Left ventricle myocardium inferior (tissue), 1 donor: ENCODE data around the gene CXCR4. TPM values are rescaled to one million over a fixed set of nuclear protein-coding genes. Genes with fewer than 3 reads are reported as not detected.

Experiments
- DNase-seq: peaks from one replicate; pipeline ENCODE4 v3.0.0-alpha.2; 2020
- H3K27ac ChIP-seq: fragments of 200-600 bp; replicated peaks from 2 replicates; pipeline ENCODE4 v1.8.0; 2021
- H3K27me3 ChIP-seq: fragments of 200-600 bp; 2 replicates; pipeline ENCODE4 v1.8.0; 2021; ENCODE audit warnings: low read depth
- H3K36me3 ChIP-seq: fragments of 200-600 bp; 2 replicates; pipeline ENCODE4 v1.8.0; 2021
- H3K4me1 ChIP-seq: fragments of 200-600 bp; 2 replicates; pipeline ENCODE4 v1.8.0; 2021
- H3K4me3 ChIP-seq: fragments of 200-600 bp; 2 replicates; pipeline ENCODE4 v1.8.0; 2021; ENCODE audit warnings: mild to moderate bottlenecking, moderate library complexity
- H3K9me3 ChIP-seq: fragments of 200-600 bp; replicated peaks from 2 replicates; pipeline ENCODE4 v1.8.0; 2021
- CTCF ChIP-seq: fragments of 200-600 bp; IDR thresholded peaks from 2 replicates; pipeline ENCODE4 v1.8.0; 2021; ENCODE audit warnings: antibody characterized with exemption, mild to moderate bottlenecking, borderline replicate concordance
- intact Hi-C: fragments of 100-400 bp; cut with micrococcal nuclease; formaldehyde crosslinking; loops from one replicate; pipeline ENCODE4 v1.11.0; 2022
- total RNA-seq: library from RNA; stranded (reverse); fragmentation: NEBNext Ultra II Directional; extraction: Animal tissue kit (Norgen Biotek cat#: 25700); gene quantifications from one replicate; pipeline ENCODE4 v1.2.1, GENCODE V29; 2021
- donor health status: DM: no; HTN: yes; CAD: no; lungs with severe emphysema.

The CXCR4 gene
- total RNA-seq, 1 donor from 2014 or later, result 3.2 TPM

GRCh38 chr2:136139631-136140030 lies 21.7 kb upstream of the CXCR4 start:
- no peak overlapping the region for H3K27ac ChIP-seq
- H3K4me3 ChIP-seq, result no peak overlapping the region
- no peak for DNase-seq
- H3K4me1 ChIP-seq, result peaks cover 6% of the 10 kb centered on the region
- H3K27me3 ChIP-seq, result peaks cover 18% of the 10 kb centered on the region
- H3K36me3 ChIP-seq, result no peaks in the 10 kb centered on the region
- intact Hi-C loops, result no loop called here
- H3K9me3 ChIP-seq, result no peaks in the 10 kb centered on the region
- no peak for TF ChIP-seq CTCF

- TF ChIP-seq CTCF, result no peak
- Histone ChIP-seq H3K9me3 (no peaks in the 10 kb centered on the region), H3K4me1 (peaks cover 6% of the 10 kb centered on the region), H3K27ac (no peak overlapping the region), H3K4me3 (no peak overlapping the region), H3K36me3 (no peaks in the 10 kb centered on the region), H3K27me3 (peaks cover 9% of the 10 kb centered on the region)
- intact Hi-C loops, result no loop called here
- no peak for DNase-seq
Measured at GRCh38 chr2:136137982-136138381, 20.0 kb upstream of the CXCR4 start.

GRCh38 chr2:136136931-136137330 lies 19.0 kb upstream of the CXCR4 start:
- intact Hi-C loops, result no loop called here
- Histone ChIP-seq H3K9me3 (no peaks in the 10 kb centered on the region), H3K27me3 (peaks cover 17% of the 10 kb centered on the region), H3K4me1 (peaks cover 6% of the 10 kb centered on the region), H3K4me3 (no peak overlapping the region), H3K36me3 (no peaks in the 10 kb centered on the region), H3K27ac (no peak overlapping the region)
- TF ChIP-seq CTCF, result no peak
- no peak for DNase-seq

- intact Hi-C loops, result no loop called here
- Histone ChIP-seq H3K9me3 (no peaks in the 10 kb centered on the region), H3K27ac (no peak overlapping the region), H3K4me3 (no peak overlapping the region), H3K4me1 (peaks cover 6% of the 10 kb centered on the region), H3K27me3 (peaks cover 20% of the 10 kb centered on the region), H3K36me3 (no peaks in the 10 kb centered on the region)
- TF ChIP-seq CTCF, result no peak
- DNase-seq, result no peak
Measured at GRCh38 chr2:136135921-136136906, 18.3 kb upstream of the CXCR4 start.

- intact Hi-C loops, result no loop called here
- Histone ChIP-seq H3K4me3 (no peak overlapping the region), H3K27me3 (peaks cover 15% of the 10 kb centered on the region), H3K36me3 (no peaks in the 10 kb centered on the region), H3K27ac (no peak overlapping the region), H3K4me1 (peaks cover 6% of the 10 kb centered on the region), H3K9me3 (no peaks in the 10 kb centered on the region)
- TF ChIP-seq CTCF, result no peak
- no peak for DNase-seq
Measured at GRCh38 chr2:136135462-136135861, 17.5 kb upstream of the CXCR4 start.
